Measurements from ENCODE around the gene C1orf115.
A peak's percentile ranks its signal among the peaks of the same experiment; 100 is the strongest.

C1orf115 gene

DNA sequence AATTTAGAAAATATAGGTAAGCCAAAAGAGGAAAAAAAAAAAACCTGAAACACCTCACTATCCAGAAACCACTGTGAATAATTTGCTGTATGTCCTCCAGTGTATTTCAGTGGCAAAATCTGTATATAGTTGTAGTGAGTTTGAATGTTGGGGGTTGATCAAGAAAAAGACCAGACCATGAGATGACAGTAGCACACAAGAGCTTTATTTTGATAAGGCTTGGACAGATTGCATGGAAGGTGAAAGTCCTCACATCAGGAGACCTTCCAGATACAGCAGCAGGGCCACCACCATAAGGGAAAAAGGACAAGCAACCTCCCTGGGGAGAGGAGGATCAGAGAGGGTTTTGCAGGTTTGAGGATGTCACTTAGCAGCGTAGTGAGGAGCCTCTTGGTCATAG, 16.2 kb upstream of the C1orf115 start:
- Histone ChIP-seq H3K9me2 (replicated peaks; ENCODE audit: control insufficient read depth, low read length) (no peaks in the 10 kb centered on the region), H3K4me1 (ENCODE audit: control insufficient read depth, low read length) (no peaks in the 10 kb centered on the region), H3K4me3 (ENCODE audit: low read length) (no peak overlapping the region), H3K36me3 (ENCODE audit: control insufficient read depth, low read length) (no peaks in the 10 kb centered on the region), H4K20me1 (ENCODE audit: control insufficient read depth, insufficient read depth, low read depth, low read length) (no peaks in the 10 kb centered on the region), H3K79me2 (ENCODE audit: control insufficient read depth, low read length) (no peaks in the 10 kb centered on the region), H3K27ac (ENCODE audit: low read depth, low read length) (no peak overlapping the region), H3F3A (ENCODE audit: control insufficient read depth, insufficient read depth) (no peaks in the 10 kb centered on the region), H3K27me3 (ENCODE audit: control insufficient read depth, low read length) (no peaks in the 10 kb centered on the region), H3K9me3 (ENCODE audit: control insufficient read depth, insufficient read depth, low read length) (0 out of 2 replicates have a peak, but pooled peaks cover 2% of the 10 kb centered on the region), H3K4me2 (ENCODE audit: low read length) (no peak overlapping the region)
- TF ChIP-seq, protein P1, sequence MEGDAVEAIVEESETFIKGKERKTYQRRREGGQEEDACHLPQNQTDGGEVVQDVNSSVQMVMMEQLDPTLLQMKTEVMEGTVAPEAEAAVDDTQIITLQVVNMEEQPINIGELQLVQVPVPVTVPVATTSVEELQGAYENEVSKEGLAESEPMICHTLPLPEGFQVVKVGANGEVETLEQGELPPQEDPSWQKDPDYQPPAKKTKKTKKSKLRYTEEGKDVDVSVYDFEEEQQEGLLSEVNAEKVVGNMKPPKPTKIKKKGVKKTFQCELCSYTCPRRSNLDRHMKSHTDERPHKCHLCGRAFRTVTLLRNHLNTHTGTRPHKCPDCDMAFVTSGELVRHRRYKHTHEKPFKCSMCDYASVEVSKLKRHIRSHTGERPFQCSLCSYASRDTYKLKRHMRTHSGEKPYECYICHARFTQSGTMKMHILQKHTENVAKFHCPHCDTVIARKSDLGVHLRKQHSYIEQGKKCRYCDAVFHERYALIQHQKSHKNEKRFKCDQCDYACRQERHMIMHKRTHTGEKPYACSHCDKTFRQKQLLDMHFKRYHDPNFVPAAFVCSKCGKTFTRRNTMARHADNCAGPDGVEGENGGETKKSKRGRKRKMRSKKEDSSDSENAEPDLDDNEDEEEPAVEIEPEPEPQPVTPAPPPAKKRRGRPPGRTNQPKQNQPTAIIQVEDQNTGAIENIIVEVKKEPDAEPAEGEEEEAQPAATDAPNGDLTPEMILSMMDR (IDR thresholded peaks at IDR 0.05; ENCODE audit: low read depth, low read length, poor library complexity, severe bottlenecking): no peak
- TF ChIP-seq EZH2phosphoT487 (IDR thresholded peaks at IDR 0.05; ENCODE audit: borderline replicate concordance, low read length): no peak

DNA sequence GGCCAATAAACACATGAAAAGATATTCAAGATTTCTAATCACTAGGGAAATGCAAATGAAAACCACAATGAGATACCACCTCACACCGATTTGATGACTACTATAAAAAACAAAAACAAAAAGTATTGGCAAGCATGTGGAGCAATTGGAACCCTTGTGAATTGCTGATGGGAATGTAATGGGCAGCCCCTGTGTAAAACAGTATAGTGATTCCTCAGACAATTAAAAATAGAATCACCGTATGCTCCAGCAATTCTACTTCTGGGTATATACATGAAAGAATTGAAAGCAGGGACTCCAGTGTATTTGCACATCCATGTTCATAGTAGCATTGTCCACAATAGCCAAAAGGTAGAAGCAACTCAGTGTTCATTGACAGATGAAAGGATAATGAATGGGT, 12.9 kb upstream of the C1orf115 start:
- no peaks in the 10 kb centered on the region for H3K9me3 ChIP-seq (ENCODE audit: control insufficient read depth, insufficient read depth, low read length)
- no peak overlapping the region for H3K27ac ChIP-seq (ENCODE audit: low read depth, low read length)
- H3F3A ChIP-seq (ENCODE audit: control insufficient read depth, insufficient read depth): no peaks in the 10 kb centered on the region
- H4K20me1 ChIP-seq (ENCODE audit: control insufficient read depth, insufficient read depth, low read depth, low read length): no peaks in the 10 kb centered on the region
- no peaks in the 10 kb centered on the region for H3K36me3 ChIP-seq (ENCODE audit: control insufficient read depth, low read length)
- H3K4me1 ChIP-seq (ENCODE audit: control insufficient read depth, low read length): no peaks in the 10 kb centered on the region
- TF ChIP-seq, protein P1 (IDR thresholded peaks at IDR 0.05; ENCODE audit: low read depth, low read length, poor library complexity, severe bottlenecking): no peak
- no peak for TF ChIP-seq EZH2phosphoT487 (IDR thresholded peaks at IDR 0.05; ENCODE audit: borderline replicate concordance, low read length)
- H3K27me3 ChIP-seq (ENCODE audit: control insufficient read depth, low read length): no peaks in the 10 kb centered on the region; the same call in 1 of the 2 replicates
- H3K9me2 ChIP-seq (replicated peaks; ENCODE audit: control insufficient read depth, low read length): no peaks in the 10 kb centered on the region
- no peaks in the 10 kb centered on the region for H3K79me2 ChIP-seq (ENCODE audit: control insufficient read depth, low read length)
- no peak overlapping the region for H3K4me2 ChIP-seq (ENCODE audit: low read length)
- no peak overlapping the region for H3K4me3 ChIP-seq (ENCODE audit: low read length)

DNA sequence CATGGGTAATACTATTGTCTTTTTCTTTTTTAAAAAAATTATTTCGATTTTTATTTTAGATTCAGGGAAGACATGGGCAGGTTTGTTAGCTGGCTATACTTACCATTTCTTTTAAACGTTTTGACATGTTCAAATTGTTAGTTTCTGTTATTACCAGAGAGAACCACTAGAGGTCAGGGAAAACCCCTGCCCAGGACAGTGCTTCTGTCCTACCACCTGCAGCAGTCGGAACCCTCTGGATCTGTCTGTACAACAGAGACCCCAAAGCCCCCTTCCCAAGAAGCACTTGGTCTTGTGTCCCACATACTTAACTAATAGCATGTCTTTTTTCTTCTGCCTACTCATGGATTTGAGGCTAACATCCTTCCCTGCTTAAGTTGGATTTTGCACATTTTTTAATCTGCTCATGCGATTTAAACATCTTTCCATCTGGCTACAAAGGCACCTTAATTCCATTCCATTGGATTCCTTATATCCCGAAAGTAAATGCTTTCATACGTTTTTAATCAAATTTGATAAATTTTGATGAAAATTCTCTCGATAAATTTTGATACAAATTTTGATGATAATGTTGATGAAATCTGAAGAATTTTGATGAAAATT, 10.0 kb upstream of the C1orf115 start:
- Histone ChIP-seq H3K79me2 (ENCODE audit: control insufficient read depth, low read length) (no peaks in the 10 kb centered on the region), H3K36me3 (ENCODE audit: control insufficient read depth, low read length) (no peaks in the 10 kb centered on the region), H3K27me3 (ENCODE audit: control insufficient read depth, low read length) (no peaks in the 10 kb centered on the region; the same call in 1 of the 2 replicates), H3F3A (ENCODE audit: control insufficient read depth, insufficient read depth) (no peaks in the 10 kb centered on the region), H3K9me2 (replicated peaks; ENCODE audit: control insufficient read depth, low read length) (no peaks in the 10 kb centered on the region), H3K4me2 (ENCODE audit: low read length) (no peak overlapping the region), H3K4me3 (ENCODE audit: low read length) (no peak overlapping the region), H3K9me3 (ENCODE audit: control insufficient read depth, insufficient read depth, low read length) (no peaks in the 10 kb centered on the region), H4K20me1 (ENCODE audit: control insufficient read depth, insufficient read depth, low read depth, low read length) (no peaks in the 10 kb centered on the region), H3K27ac (ENCODE audit: low read depth, low read length) (no peak overlapping the region), H3K4me1 (ENCODE audit: control insufficient read depth, low read length) (no peaks in the 10 kb centered on the region)
- TF ChIP-seq, protein P1 (IDR thresholded peaks at IDR 0.05; ENCODE audit: low read depth, low read length, poor library complexity, severe bottlenecking): peak; percentile 62
- no peak for TF ChIP-seq EZH2phosphoT487 (IDR thresholded peaks at IDR 0.05; ENCODE audit: borderline replicate concordance, low read length)
